Stimulated activated CD8-positive, alpha-beta memory T cell treated with anti-CD3 and anti-CD28 coated beads, Interleukin-4, amount 100 ng/mL, for 4 hours (primary cell): ENCODE data around the gene EML4.
"Not testable (repeated sequence)": the region's sequence is repeated elsewhere in the genome, so short reads cannot be mapped to it uniquely, and the experiment has no call there.

ENCODE experiments used
- DNase-seq, 2 donors: peaks; one replicate each; pipeline ENCODE4 v3.0.0-alpha.2; 2020; ENCODE audit warnings: low read depth in 2 of 2, low spot score in 1 of 2

The EML4 gene

DNA sequence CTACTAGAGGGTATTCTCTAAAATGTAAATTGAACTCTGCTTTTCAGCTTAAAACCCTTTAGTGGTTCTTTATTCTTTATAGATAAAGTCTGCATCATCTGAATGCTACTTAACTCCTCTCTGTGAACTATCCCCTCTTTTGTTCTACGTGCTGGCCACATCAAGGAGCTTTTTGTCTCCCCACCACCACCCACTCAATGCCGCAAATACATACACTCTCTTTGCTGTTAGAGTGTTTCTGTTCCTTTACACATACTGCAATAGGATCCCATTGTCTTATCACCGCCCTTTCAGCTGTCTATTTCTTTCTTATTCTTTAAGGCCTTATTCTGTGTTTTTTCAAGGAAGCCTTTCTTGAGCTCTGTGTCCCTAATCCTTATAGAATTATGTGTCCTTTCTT is 83.3 kb downstream of the EML4 start:
- DNase-seq, result peak in 1 of 2 donors; percentile 12

DNA sequence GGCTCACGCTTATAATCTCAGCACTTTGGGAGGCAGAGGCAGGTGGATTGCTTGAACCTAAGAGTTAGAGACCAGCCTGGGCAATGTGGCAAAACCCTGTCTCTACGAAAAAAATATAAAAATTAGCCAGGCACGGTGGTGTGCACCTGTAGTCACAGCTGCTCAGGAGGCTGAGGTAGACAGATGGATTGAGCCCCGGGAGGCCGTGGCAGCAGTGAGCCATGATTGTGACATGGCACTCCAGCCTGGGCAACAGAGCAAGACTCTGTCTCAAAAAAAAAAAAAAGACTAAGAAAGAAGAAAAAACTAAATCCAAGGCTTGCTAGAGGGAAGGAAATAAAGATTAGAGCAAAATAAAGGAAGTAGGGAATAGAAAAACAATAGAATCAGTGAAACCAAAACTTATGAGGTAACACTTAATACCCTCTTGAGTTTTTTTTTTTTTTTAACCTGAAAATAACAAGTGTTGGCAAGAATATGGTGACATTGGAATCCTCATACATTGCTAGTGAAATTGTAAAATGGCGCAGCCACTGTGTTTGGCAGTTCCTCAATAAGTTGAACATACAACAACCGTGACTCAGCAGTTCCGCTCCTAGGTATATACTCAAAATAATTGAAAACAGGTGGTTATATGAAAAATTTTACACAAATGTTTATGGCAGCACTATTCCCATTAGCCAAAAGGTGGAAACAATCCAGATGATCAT is 85.2 kb downstream of the EML4 start:
- no peak for DNase-seq

DNA sequence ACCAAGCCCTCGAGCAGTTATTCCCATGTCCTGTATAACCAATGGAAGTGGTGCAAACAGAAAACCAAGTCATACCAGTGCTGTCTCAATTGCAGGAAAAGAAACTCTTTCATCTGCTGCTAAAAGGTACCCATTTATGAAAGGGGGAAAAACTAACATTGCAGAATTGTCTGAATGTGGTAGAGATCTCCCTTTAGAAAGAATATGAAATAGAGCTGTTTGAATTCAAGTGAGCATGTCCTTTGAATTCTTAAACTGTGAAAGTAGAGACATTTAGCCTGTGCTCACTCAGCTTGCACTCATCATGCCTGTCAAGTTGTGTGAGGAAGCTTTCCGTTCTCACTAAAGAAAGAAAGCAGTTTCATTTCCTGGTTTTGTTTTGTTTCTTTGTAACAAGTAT is 87.4 kb downstream of the EML4 start:
- no peak for DNase-seq

GRCh38 chr2:42261518-42262195 is 92.5 kb downstream of the EML4 start:
- DNase-seq, result no peak

- DNase-seq, result no peak
These were observed 97.1 kb downstream of the EML4 start for GRCh38 chr2:42266236-42266635.

GRCh38 chr2:42267530-42267929 is 98.4 kb downstream of the EML4 start:
- DNase-seq, result no peak

DNA sequence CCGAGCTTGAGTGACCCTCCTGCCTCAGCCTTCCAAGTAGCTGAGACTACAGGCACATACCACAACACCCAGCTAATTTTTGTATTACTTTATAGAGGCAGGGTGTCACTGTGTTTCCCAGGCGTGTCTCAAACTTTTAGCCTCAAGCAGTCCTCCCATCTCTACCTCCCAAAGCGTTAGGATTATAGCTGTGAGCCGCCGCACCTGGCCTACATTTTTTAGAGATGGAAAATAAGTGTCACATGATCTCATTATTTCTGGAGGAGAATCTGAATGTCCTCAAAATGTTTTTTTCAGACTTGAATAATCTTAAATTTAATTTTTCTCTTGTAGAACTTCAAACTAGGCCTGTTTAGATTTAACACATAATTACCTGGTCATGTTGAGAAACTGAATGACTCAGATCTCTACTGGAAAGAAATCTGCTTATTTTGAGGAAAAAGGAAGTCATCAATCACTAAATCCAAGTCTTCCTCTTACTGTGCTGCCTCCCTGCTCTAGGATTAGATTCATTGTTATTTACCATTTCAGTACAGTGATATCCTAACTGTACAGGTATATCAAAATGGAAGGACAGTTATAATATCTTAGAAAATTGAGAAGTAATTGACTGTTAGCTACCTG is 99.5 kb downstream of the EML4 start:
- DNase-seq, result no peak

- no peak for DNase-seq
These were observed 101.6 kb downstream of the EML4 start for GRCh38 chr2:42270757-42271156.

GRCh38 chr2:42271246-42271645 is 102.1 kb downstream of the EML4 start:
- not testable (repeated sequence) for DNase-seq

GRCh38 chr2:42274863-42275262 is 105.7 kb downstream of the EML4 start:
- DNase-seq, result no peak

GRCh38 chr2:42281416-42282081 is 112.4 kb downstream of the EML4 start:
- DNase-seq, result no peak

DNA sequence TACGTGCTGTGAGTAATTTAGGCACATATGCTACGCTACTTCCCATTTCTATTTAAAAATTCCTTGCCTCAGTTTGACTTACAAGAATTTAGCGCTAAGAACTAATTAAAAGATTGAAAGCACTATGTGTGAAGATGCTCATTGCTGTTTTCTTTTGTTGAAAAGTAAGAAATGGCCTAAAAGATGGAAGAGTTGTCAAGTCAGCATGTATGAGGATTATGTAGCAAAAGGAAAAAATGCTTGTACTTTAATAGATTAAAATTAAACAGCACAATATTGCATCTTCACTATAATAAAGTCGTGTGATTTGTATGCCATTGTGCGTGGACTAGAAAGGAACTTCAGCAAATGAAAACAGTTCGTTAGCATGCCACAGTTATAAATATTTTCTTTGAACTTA is 114.9 kb downstream of the EML4 start:
- no peak for DNase-seq

DNA sequence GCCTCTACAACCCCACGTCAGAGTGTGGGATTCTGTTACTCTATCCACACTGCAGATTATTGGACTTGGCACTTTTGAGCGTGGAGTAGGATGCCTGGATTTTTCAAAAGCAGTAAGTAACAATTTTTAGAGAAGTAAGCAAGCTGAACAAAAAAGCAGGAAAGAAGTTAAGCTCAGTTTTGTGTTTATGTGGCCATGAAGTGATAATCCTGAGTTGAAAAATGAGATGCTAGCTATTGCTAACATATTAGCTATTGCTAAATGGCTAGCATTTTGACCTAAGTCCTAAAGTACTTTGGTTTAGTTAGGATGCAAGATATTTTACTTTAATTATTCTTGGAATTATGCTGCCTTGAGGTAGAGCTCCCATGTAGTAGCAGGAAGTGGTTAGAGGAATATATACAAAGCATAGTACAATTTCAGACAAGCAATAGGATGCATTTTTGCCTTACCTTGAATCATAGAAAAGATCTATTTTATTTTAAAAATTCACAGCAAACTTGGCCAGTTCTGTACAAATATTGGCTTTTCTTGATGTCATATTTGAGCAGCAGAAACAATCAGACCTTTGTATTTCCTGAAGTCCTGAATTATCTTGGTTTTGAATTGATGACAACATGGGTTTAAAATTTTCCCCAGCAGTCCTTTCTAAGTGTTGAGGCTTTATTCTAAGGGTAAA is 117.3 kb downstream of the EML4 start:
- DNase-seq, result no peak

DNA sequence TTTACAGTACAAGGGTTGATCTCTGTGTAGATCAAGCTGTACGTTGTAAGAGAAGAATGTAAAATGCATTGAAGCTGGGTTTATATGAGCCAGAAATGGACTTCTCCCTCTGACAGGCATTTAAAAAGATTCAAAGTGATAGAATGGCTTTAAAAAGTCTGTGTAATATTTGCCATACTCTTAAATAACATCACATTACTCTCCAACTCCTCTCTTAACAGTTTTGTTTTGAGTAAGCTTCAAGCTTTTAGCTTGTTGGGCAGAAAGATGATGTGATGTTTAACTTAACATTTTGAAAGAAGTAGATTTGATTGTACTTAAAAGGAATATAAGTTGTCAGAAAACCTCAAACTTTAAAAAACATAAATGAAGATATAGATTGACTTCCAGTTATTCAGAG is 119.7 kb downstream of the EML4 start:
- no peak for DNase-seq

DNA sequence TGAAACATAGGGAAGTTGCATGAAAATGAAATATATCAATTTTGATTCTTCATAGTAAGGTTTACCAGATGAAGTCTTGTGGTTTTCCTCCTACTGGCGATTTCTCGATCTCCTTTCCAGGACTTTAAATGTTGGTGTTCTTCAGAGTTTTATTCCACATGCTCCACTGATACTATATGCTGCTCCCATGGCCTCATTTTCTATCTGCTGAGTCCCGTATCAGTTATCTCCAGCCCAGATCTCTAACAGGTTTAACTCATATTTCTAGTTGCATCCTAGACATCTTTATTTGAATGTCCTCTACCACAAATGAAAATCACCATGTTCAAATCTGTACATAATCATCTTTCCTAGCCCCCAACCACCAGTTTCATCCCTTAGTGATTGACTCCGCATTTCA is 120.1 kb downstream of the EML4 start:
- DNase-seq, result no peak

DNA sequence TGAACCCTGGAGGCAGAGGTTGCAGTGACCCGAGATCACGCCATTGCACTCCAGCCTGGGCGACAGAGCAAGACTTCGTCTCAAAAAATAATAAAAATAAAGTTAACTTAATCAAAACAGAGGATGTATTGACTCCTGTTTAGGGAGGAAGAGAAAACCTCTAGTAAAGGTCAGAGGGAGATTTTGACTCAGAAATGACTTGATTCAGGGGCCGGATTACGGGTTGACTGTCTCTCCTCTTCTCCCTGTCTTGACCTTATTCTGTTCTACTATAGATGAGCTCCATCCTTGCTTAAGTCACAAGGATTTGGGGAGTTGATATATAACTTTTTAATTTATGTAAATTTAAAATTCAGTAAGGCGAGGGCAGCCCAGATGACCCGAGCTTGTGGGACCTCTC is 120.9 kb downstream of the EML4 start:
- DNase-seq, result no peak

- no peak for DNase-seq
These were observed 123.9 kb downstream of the EML4 start for GRCh38 chr2:42293019-42293418.

GRCh38 chr2:42296226-42296625 is 127.1 kb downstream of the EML4 start:
- no peak for DNase-seq

DNA sequence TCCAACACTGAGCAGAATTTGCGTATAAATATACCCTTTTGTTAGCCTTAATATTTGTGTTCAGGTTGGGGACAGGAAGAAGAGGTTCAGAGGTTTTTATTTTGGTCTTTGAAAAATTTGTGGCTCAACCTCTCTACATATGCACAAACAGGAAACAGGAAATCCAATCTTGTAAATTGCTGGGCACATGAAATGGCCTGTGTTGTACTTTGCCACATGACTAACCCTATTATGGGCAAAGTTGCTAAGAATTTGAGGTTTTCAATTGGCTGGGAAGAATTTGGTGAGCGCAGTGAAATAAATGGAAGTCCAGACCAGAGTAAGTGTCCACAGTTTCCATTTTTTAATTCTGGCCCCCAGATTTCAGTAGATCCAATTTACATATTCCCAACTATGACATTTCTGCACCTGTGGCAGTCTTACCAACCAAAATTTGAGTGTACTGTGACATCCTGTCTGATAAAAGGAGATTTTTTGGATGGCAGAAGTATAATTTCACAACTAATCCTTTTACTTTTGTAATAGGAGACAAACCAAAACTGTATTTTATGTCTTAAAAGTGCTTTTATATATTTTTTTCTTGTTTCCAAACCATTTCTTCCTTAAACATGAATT is 128.3 kb downstream of the EML4 start:
- no peak for DNase-seq

DNA sequence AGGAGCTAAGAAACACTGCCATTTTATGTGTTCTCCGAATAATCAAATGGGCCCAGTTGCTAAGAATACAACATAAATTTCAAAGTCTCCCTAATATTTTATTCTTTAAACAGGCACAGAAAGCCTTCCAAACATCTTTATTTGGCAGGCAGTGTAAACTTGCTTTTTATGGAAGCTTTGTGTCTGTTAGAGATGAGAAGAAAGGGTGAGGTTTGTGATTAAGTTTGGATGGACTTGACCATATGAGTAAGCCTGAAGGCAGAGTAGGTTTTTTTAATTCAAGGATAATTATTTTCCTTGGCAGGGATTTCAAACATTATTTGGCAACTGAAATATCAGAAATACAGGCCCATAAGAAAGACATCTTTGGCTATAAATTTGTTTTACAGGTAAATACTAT is 129.0 kb downstream of the EML4 start:
- DNase-seq, result no peak
